Neutrophil (primary cell): ENCODE results near the gene SLC24A4.

Experiments used
- H3K27ac ChIP-seq: fragments of 200-600 bp; sonication (generic); 2 replicates; pipeline ENCODE4 v1.5.1; 2016; ENCODE audit warnings: mild to moderate bottlenecking, moderate library complexity
- H3K27me3 ChIP-seq: fragments of 200-600 bp; sonication (generic); 2 replicates; pipeline ENCODE4 v1.6.0; 2016; ENCODE audit warnings: mild to moderate bottlenecking
- H3K36me3 ChIP-seq: fragments of 200-600 bp; sonication (generic); 2 replicates; pipeline ENCODE4 v1.5.1; 2017
- H3K4me1 ChIP-seq, 2 experiments: fragments of 200-600 bp in 1 of 2; sonication (generic) in 1 of 2; 1 replicate in 1 of 2; 2 replicates in 1 of 2; pipeline versions ENCODE4 v1.5.1 to v1.6.1; 2013 to 2016; ENCODE audit warnings: low read depth in 1 of 2, low read length in 1 of 2, mild to moderate bottlenecking in 1 of 2, moderate library complexity in 1 of 2; ENCODE audit not compliant: control insufficient read depth in 1 of 2, insufficient read depth in 1 of 2
- H3K4me3 ChIP-seq, 2 experiments: fragments of 200-600 bp in 1 of 2; sonication (generic) in 1 of 2; 1 replicate in 1 of 2; 2 replicates in 1 of 2; pipeline ENCODE4 v1.5.1; 2013 to 2016; ENCODE audit warnings: low read depth in 1 of 2, low read length in 1 of 2, mild to moderate bottlenecking in 1 of 2, moderate library complexity in 1 of 2
- H3K9me3 ChIP-seq: fragments of 200-600 bp; sonication (generic); 2 replicates; pipeline ENCODE4 v1.5.1; 2016
- CTCF ChIP-seq: fragments of 200-600 bp; sonication (generic); IDR thresholded peaks from 2 replicates; pipeline ENCODE4 v1.5.1; 2016; ENCODE audit warnings: antibody characterized with exemption

The SLC24A4 gene

GRCh38 chr14:92549859-92550230, 226.9 kb downstream of the SLC24A4 start:
- peaks cover 12 to 44% of the 10 kb centered on the region in 2 experiments for H3K4me1 ChIP-seq
- H3K4me3 ChIP-seq = no peak overlapping the region
- H3K27me3 ChIP-seq = no peaks in the 10 kb centered on the region
- no peak for TF ChIP-seq CTCF
- no peaks in the 10 kb centered on the region for H3K36me3 ChIP-seq
- peak overlapping the region; percentile 61 for H3K27ac ChIP-seq
- H3K9me3 ChIP-seq = no peaks in the 10 kb centered on the region
